Activated CD4-positive, alpha-beta T cell treated with anti-CD3 and anti-CD28 coated beads for 48 hours (primary cell): ENCODE measurements around the gene HTR3A.

Experiments
- DNase-seq: peaks from one replicate; pipeline ENCODE4 v3.0.0-alpha.2; 2020

HTR3A gene

GRCh38 chr11:114025329-114025907 is 50.5 kb downstream of the HTR3A start:
- no peak for DNase-seq

GRCh38 chr11:114026355-114026754 is 51.4 kb downstream of the HTR3A start:
- DNase-seq, result peak; percentile 17

- no peak for DNase-seq
These were observed 52.5 kb downstream of the HTR3A start for GRCh38 chr11:114027391-114027790.

- no peak for DNase-seq
These were observed 53.0 kb downstream of the HTR3A start for GRCh38 chr11:114027926-114028325.

- no peak for DNase-seq
These were observed 56.5 kb downstream of the HTR3A start for GRCh38 chr11:114031246-114031966.

- no peak for DNase-seq
These were observed 57.0 kb downstream of the HTR3A start for GRCh38 chr11:114031967-114032320.

- DNase-seq, result no peak
These were observed 58.2 kb downstream of the HTR3A start for GRCh38 chr11:114033066-114033465.

GRCh38 chr11:114033572-114033971 is 58.7 kb downstream of the HTR3A start:
- DNase-seq, result no peak

GRCh38 chr11:114034956-114035355 is 60.0 kb downstream of the HTR3A start:
- DNase-seq, result no peak

GRCh38 chr11:114036147-114036811 is 61.4 kb downstream of the HTR3A start:
- peak; percentile 63 for DNase-seq

GRCh38 chr11:114036958-114037357 is 62.0 kb downstream of the HTR3A start:
- DNase-seq, result no peak

- DNase-seq, result no peak
These were observed 64.6 kb downstream of the HTR3A start for GRCh38 chr11:114039551-114039950.
